ENCODE results near the gene LAMA5.

The LAMA5 gene

GRCh38 chr20:62305149-62305764, 61.9 kb downstream of the LAMA5 start:
- DNase-seq (ENCODE audit: low read depth, low spot score), result peak; percentile 26

GRCh38 chr20:62304331-62305148, 62.6 kb downstream of the LAMA5 start:
- no peak for DNase-seq (ENCODE audit: low read depth, low spot score)

- peak; percentile 54 for DNase-seq (ENCODE audit: low read depth, low spot score)
These were observed 63.5 kb downstream of the LAMA5 start for GRCh38 chr20:62303340-62304226.

- DNase-seq (ENCODE audit: low read depth, low spot score), result no peak
These were observed 64.1 kb downstream of the LAMA5 start for GRCh38 chr20:62303062-62303339.

- peak; percentile 99 for DNase-seq (ENCODE audit: low read depth, low spot score)
These were observed 64.6 kb downstream of the LAMA5 start, which contains the start of gene ADRM1 for GRCh38 chr20:62302341-62303061. ADRM1 (plus strand) TSS chr20:62302997; CDS start chr20:62303569, 572 bp downstream.

- DNase-seq (ENCODE audit: low read depth, low spot score), result peak; percentile 97
These were observed 65.3 kb downstream of the LAMA5 start for GRCh38 chr20:62301773-62302340.

- DNase-seq (ENCODE audit: low read depth, low spot score), result no peak
These were observed 65.9 kb downstream of the LAMA5 start for GRCh38 chr20:62301111-62301668.

GRCh38 chr20:62300319-62300718, 66.8 kb downstream of the LAMA5 start:
- DNase-seq (ENCODE audit: low read depth, low spot score), result no peak

- DNase-seq (ENCODE audit: low read depth, low spot score), result no peak
These were observed 67.4 kb downstream of the LAMA5 start for GRCh38 chr20:62299666-62300236.

- DNase-seq (ENCODE audit: low read depth, low spot score), result no peak
These were observed 68.4 kb downstream of the LAMA5 start for GRCh38 chr20:62298577-62299249.

GRCh38 chr20:62297449-62298227, 69.5 kb downstream of the LAMA5 start:
- no peak for DNase-seq (ENCODE audit: low read depth, low spot score)

GRCh38 chr20:62296724-62297448, 70.2 kb downstream of the LAMA5 start:
- DNase-seq (ENCODE audit: low read depth, low spot score), result no peak

GRCh38 chr20:62294516-62294915, 72.6 kb downstream of the LAMA5 start:
- no peak for DNase-seq (ENCODE audit: low read depth, low spot score)

- no peak for DNase-seq (ENCODE audit: low read depth, low spot score)
These were observed 73.2 kb downstream of the LAMA5 start for GRCh38 chr20:62293946-62294345.

GRCh38 chr20:62293111-62293784, 73.9 kb downstream of the LAMA5 start:
- DNase-seq (ENCODE audit: low read depth, low spot score), result no peak

- no peak for DNase-seq (ENCODE audit: low read depth, low spot score)
These were observed 75.0 kb downstream of the LAMA5 start for GRCh38 chr20:62292108-62292507.

- no peak for DNase-seq (ENCODE audit: low read depth, low spot score)
These were observed 75.7 kb downstream of the LAMA5 start for GRCh38 chr20:62291251-62292066.
